Skeletal muscle tissue (tissue), 4 donors: Measurements from ENCODE around the gene IL16. TPM values are rescaled to one million over a fixed set of nuclear protein-coding genes. Genes with fewer than 3 reads are reported as not detected.
A peak's percentile ranks its signal among the peaks of the same experiment; 100 is the strongest.

Experiments
- H3K27ac ChIP-seq: one replicate; pipeline ENCODE4 v1.7.0; 2013; ENCODE audit warnings: mild to moderate bottlenecking, low read depth, low read length, inconsistent platforms
- H3K27me3 ChIP-seq, 3 donors: one replicate each; pipeline ENCODE4 v1.7.0; 2013; ENCODE audit warnings: low read length in 3 of 3; ENCODE audit not compliant: control insufficient read depth in 3 of 3, insufficient read depth in 3 of 3
- H3K36me3 ChIP-seq, 3 donors: one replicate each; pipeline ENCODE4 v1.7.0; 2013; ENCODE audit warnings: low read length in 3 of 3; ENCODE audit not compliant: control insufficient read depth in 3 of 3, insufficient read depth in 3 of 3
- H3K4me1 ChIP-seq, 3 donors: one replicate each; pipeline ENCODE4 v1.7.0; 2013; ENCODE audit warnings: low read length in 3 of 3, mild to moderate bottlenecking in 3 of 3; ENCODE audit not compliant: control insufficient read depth in 3 of 3, insufficient read depth in 3 of 3
- H3K4me3 ChIP-seq, 3 donors: one replicate each; pipeline ENCODE4 v1.7.0; 2013; ENCODE audit warnings: low read length in 3 of 3
- H3K9ac ChIP-seq, 3 donors: one replicate each; pipeline ENCODE4 v1.7.0; 2013; ENCODE audit warnings: low read length in 3 of 3, mild to moderate bottlenecking in 3 of 3, moderate library complexity in 2 of 3, low read depth in 1 of 3
- H3K9me3 ChIP-seq, 3 donors: one replicate each; pipeline ENCODE4 v1.7.0; 2013; ENCODE audit warnings: low read length in 3 of 3; ENCODE audit not compliant: control insufficient read depth in 3 of 3
- total RNA-seq: library from RNA; depleted of rRNA; stranded (reverse); fragments of >200 nt; gene quantifications from one replicate; pipeline ENCODE4 v1.2.3, GENCODE V29; 2014
- donor health status: Osteomylitis.

Gene IL16
- total RNA-seq, 1 donor from 2014 or later = 4.7 TPM

- Histone ChIP-seq H3K4me3 (no peak overlapping the region), H3K27me3 (no peaks in the 10 kb centered on the region), H3K27ac (no peak overlapping the region), H3K9ac (no peak overlapping the region), H3K9me3 (no peaks in the 10 kb centered on the region), H3K36me3 (peaks cover 0 to 2% (median 0%) of the 10 kb centered on the region in 3 donors), H3K4me1 (no peaks in the 10 kb centered on the region)
These were observed 90.0 kb downstream of the IL16 start for GRCh38 chr15:81286621-81287121.

GRCh38 chr15:81288040-81288439, 91.4 kb downstream of the IL16 start:
- H3K4me3 ChIP-seq = no peak overlapping the region
- no peak overlapping the region for H3K9ac ChIP-seq
- no peaks in the 10 kb centered on the region for H3K9me3 ChIP-seq
- H3K27ac ChIP-seq = no peak overlapping the region
- no peaks in the 10 kb centered on the region for H3K36me3 ChIP-seq
- H3K4me1 ChIP-seq = no peaks in the 10 kb centered on the region
- peaks cover 0 to 3% (median 0%) of the 10 kb centered on the region in 3 donors for H3K27me3 ChIP-seq

- H3K27ac ChIP-seq = no peak overlapping the region
- no peak overlapping the region for H3K4me3 ChIP-seq
- H3K9me3 ChIP-seq = no peaks in the 10 kb centered on the region
- H3K36me3 ChIP-seq = no peaks in the 10 kb centered on the region
- H3K4me1 ChIP-seq = no peaks in the 10 kb centered on the region
- H3K27me3 ChIP-seq = peaks cover 0 to 4% (median 0%) of the 10 kb centered on the region in 3 donors
- no peak overlapping the region for H3K9ac ChIP-seq
These were observed 91.9 kb downstream of the IL16 start for GRCh38 chr15:81288616-81289015.

- H3K9ac ChIP-seq = no peak overlapping the region
- H3K9me3 ChIP-seq = no peaks in the 10 kb centered on the region
- no peak overlapping the region for H3K27ac ChIP-seq
- no peaks in the 10 kb centered on the region for H3K36me3 ChIP-seq
- H3K27me3 ChIP-seq = peaks cover 0 to 4% (median 0%) of the 10 kb centered on the region in 3 donors
- H3K4me1 ChIP-seq = peaks cover 3 to 11% (median 8%) of the 10 kb centered on the region in 3 donors
- H3K4me3 ChIP-seq = no peak overlapping the region
These were observed 93.2 kb downstream of the IL16 start for GRCh38 chr15:81289910-81290309.

GRCh38 chr15:81291916-81292522, 95.3 kb downstream of the IL16 start:
- Histone ChIP-seq H3K9me3 (no peaks in the 10 kb centered on the region), H3K27me3 (peaks cover 0 to 7% (median 3%) of the 10 kb centered on the region in 3 donors), H3K36me3 (no peaks in the 10 kb centered on the region), H3K4me3 (no peak overlapping the region), H3K4me1 (peaks cover 12 to 25% (median 15%) of the 10 kb centered on the region in 3 donors), H3K27ac (no peak overlapping the region), H3K9ac (no peak overlapping the region)

GRCh38 chr15:81292523-81293001, 95.9 kb downstream of the IL16 start:
- no peaks in the 10 kb centered on the region for H3K36me3 ChIP-seq
- no peaks in the 10 kb centered on the region for H3K9me3 ChIP-seq
- no peak overlapping the region for H3K9ac ChIP-seq
- no peak overlapping the region for H3K27ac ChIP-seq
- H3K4me3 ChIP-seq = no peak overlapping the region
- peaks cover 0 to 7% (median 3%) of the 10 kb centered on the region in 3 donors for H3K27me3 ChIP-seq
- H3K4me1 ChIP-seq = peaks cover 15 to 26% (median 17%) of the 10 kb centered on the region in 3 donors

GRCh38 chr15:81293728-81294515, 97.2 kb downstream of the IL16 start:
- Histone ChIP-seq H3K27me3 (peaks cover 0 to 7% (median 3%) of the 10 kb centered on the region in 3 donors), H3K4me3 (no peak overlapping the region), H3K36me3 (peaks cover 0 to 2% (median 0%) of the 10 kb centered on the region in 3 donors), H3K9ac (no peak overlapping the region), H3K4me1 (peaks cover 15 to 28% (median 21%) of the 10 kb centered on the region in 3 donors), H3K27ac (peak overlapping the region; percentile 36), H3K9me3 (no peaks in the 10 kb centered on the region)

- Histone ChIP-seq H3K27me3 (peaks cover 0 to 7% (median 3%) of the 10 kb centered on the region in 3 donors), H3K4me1 (peaks cover 15 to 28% (median 21%) of the 10 kb centered on the region in 3 donors), H3K9me3 (no peaks in the 10 kb centered on the region), H3K27ac (peak overlapping the region; percentile 36), H3K4me3 (no peak overlapping the region), H3K36me3 (peaks cover 0 to 2% (median 0%) of the 10 kb centered on the region in 3 donors), H3K9ac (no peak overlapping the region)
These were observed 97.8 kb downstream of the IL16 start for GRCh38 chr15:81294516-81294880.

GRCh38 chr15:81295486-81296121, 98.9 kb downstream of the IL16 start:
- no peak overlapping the region for H3K4me3 ChIP-seq

More at GRCh38 chr15:81295486-81296121, 98.9 kb downstream of the IL16 start:
- no peak overlapping the region for H3K27ac ChIP-seq
- H3K9me3 ChIP-seq = no peaks in the 10 kb centered on the region
- H3K4me1 ChIP-seq = peaks cover 15 to 28% (median 21%) of the 10 kb centered on the region in 3 donors
- H3K36me3 ChIP-seq = peaks cover 0 to 2% (median 1%) of the 10 kb centered on the region in 3 donors
- no peak overlapping the region for H3K9ac ChIP-seq
- peaks cover 0 to 7% (median 4%) of the 10 kb centered on the region in 3 donors for H3K27me3 ChIP-seq
